GM23248 (cell line): Measurements from ENCODE around the gene TWNK.

ENCODE experiments used
- EZH2 ChIP-seq: fragments of 200-600 bp; sonication (generic); IDR thresholded peaks from 2 replicates; pipeline ENCODE4 v1.6.1; 2018; ENCODE audit warnings: antibody characterized with exemption, mild to moderate bottlenecking; ENCODE audit not compliant: insufficient read depth, poor library complexity, severe bottlenecking
- EZH2phosphoT487 ChIP-seq: fragments of 200-600 bp; sonication (generic); IDR thresholded peaks from 2 replicates; pipeline ENCODE4 v1.6.1; 2018; ENCODE audit warnings: antibody characterized with exemption, moderate library complexity, mild to moderate bottlenecking, low read depth; ENCODE audit not compliant: insufficient read depth

GRCh38 chr10:100998991-100999741 lies 11.8 kb downstream of the TWNK start:
- TF ChIP-seq EZH2phosphoT487 = no peak
- no peak for TF ChIP-seq EZH2
